Transverse colon (tissue), 4 donors: ENCODE results near the gene SPAG7.

ENCODE experiments used
- EP300 ChIP-seq: sonication (generic); formaldehyde crosslinking; IDR thresholded peaks from one replicate; pipeline ENCODE4 v1.6.1; 2017; ENCODE audit warnings: antibody characterized with exemption, low read depth
- POLR2A ChIP-seq: fragments of 450-650 bp; IDR thresholded peaks from one replicate; pipeline ENCODE4 v1.6.1; 2016; ENCODE audit warnings: antibody characterized with exemption, mild to moderate bottlenecking, moderate library complexity
- POLR2AphosphoS5 ChIP-seq, 3 donors: sonication (generic); formaldehyde crosslinking; IDR thresholded peaks; one replicate each; pipeline ENCODE4 v1.6.1; 2016; ENCODE audit warnings: antibody characterized with exemption in 3 of 3
- TF ChIP-seq, protein P1 (sequence below), 5 experiments: fragments of 200-600 bp in 3 of 5; fragments of 450-650 bp in 2 of 5; sonication (generic) in 3 of 5; IDR thresholded peaks; 1 replicate in 2 of 5; 2 replicates in 3 of 5; pipeline ENCODE4 v1.5.1; 2016 to 2017; ENCODE audit warnings: antibody characterized with exemption in 5 of 5, inconsistent platforms in 3 of 5, mild to moderate bottlenecking in 2 of 5, moderate library complexity in 1 of 5

DNA sequence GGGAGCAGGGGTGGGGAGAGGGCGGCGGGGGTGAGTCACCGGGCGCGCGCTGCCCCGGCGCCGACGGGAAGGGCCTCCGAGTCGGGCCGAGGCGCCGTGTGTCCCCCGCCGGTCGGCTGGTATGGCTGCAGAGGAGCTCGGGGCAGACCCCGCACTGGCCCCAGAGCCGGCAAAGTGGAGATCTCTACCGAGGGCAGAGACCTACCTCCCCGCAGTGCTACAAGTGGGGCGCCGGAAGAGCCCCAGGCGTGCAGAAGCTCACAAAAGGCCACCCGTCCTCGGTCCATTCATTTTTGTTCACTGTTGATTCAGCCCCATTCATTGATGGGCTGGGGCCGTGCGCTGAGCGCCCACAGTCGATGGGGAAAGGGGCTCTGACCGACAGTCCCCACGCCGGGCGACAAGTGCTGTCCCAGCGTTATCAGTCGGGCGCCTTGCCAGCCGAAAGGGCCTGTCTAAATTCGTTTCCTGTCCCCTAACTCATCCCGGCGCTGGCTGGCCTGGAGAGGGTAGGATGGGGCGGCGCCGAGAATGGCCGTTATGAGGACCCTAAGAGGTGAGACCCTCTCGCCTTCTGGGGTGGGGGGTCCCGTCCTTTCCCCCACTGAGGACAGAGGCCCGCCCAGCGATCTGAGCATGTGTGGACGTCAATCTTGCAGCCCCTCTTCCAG, 17.4 kb downstream of the SPAG7 start:
- TF ChIP-seq, protein P1, sequence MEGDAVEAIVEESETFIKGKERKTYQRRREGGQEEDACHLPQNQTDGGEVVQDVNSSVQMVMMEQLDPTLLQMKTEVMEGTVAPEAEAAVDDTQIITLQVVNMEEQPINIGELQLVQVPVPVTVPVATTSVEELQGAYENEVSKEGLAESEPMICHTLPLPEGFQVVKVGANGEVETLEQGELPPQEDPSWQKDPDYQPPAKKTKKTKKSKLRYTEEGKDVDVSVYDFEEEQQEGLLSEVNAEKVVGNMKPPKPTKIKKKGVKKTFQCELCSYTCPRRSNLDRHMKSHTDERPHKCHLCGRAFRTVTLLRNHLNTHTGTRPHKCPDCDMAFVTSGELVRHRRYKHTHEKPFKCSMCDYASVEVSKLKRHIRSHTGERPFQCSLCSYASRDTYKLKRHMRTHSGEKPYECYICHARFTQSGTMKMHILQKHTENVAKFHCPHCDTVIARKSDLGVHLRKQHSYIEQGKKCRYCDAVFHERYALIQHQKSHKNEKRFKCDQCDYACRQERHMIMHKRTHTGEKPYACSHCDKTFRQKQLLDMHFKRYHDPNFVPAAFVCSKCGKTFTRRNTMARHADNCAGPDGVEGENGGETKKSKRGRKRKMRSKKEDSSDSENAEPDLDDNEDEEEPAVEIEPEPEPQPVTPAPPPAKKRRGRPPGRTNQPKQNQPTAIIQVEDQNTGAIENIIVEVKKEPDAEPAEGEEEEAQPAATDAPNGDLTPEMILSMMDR (IDR thresholded peaks at IDR 0.05): no peak
- TF ChIP-seq POLR2A (no peak), POLR2AphosphoS5 (IDR thresholded peaks at IDR 0.05) (no peak), EP300 (no peak)
